K562 treated with DMSO at 1 percent for 48 hours (cell line): ENCODE measurements around the gene ZC3H18. TPM values are rescaled to one million over a fixed set of nuclear protein-coding genes. Genes with fewer than 3 reads are reported as not detected.

Experiments used
- total RNA-seq: library from RNA; unstranded; fragments of 300-600 nt; gene quantifications from 2 replicates; pipeline ENCODE4 v1.2.3, GENCODE V29; 2022; ENCODE audit warnings: low replicate concordance; ENCODE audit errors: extremely low read depth

The ZC3H18 gene
- not detected in 2 replicates for total RNA-seq

DNA sequence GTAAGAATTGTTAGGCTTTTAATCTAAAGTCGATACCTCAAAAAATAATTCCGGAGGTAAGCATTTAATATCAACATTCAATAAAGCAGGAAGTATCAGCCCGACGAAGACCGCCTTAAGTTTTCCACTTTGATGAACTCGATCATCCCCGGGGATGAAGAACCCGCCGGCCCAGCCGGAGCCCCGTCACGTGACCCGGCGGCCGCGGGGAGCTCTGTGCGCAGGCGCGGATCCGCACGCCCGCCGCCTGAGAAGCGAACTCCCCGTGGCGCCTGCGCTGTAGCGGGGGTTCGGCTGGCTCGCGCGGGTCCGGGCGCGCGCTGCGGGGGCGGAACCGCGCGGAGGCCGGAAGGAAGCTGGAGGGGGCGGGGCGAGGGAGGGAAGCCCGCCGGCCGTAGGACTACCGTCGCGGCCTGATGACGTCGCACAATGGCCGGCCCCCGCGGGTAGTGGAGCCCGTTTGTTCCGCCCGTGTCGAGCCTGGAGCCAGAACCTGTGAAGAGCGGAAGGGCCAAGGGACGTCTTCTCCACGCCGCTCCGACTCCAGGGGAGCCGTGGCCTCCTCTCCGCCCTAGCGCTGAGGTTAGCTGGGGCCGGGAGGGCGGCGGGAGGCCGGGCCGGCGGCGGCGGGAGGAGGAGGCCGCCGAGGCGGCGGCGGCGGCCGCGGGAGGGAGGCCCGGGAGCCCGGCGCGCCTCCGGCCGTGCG, at the start of gene ZC3H18:
Gene ZC3H18 (plus strand): TSS at position 419 of the 706 bp plus-strand sequence. CDS start 6,721 bp downstream, outside the sequence.

DNA sequence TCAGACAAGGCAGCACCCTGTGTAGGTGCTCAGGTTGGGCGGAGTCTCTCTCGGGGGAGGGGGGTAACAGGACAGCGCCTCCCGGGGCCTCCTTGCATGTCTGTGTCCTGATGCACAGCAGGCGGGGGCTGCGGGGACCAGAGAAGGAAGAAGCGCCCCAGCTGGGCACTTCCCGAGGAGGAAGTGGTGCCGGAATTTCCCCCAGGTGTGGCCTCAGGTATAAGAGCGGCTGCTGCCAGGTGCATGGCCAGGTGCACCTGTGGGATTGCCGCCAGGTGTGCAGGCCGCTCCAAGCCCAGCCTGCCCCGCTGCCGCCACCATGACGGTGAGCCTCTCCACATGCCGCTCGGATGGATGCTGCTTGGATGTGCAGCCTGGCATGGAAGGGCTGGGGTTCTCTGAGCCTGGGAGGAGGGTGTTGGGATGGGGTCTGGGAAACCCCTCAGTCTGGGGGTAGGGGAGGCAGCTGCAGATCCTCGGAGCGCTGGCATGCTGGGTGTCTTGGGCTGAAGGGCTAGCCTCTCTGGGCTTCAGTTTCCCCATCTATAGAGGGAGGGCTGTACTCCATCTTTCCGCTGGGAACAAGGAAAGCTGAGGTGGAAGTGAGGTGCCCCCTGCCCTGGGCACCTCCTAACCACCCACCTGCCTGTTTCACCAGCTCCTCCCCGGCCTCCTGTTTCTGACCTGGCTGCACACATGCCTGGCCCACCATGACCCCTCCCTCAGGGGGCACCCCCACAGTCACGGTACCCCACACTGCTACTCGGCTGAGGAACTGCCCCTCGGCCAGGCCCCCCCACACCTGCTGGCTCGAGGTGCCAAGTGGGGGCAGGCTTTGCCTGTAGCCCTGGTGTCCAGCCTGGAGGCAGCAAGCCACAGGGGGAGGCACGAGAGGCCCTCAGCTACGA, 68.4 kb downstream of the ZC3H18 start, which contains the start of gene IL17C:
Gene IL17C (plus strand): TSS at position 250 of the 908 bp plus-strand sequence. CDS start 70 bp downstream, at position 320.

DNA sequence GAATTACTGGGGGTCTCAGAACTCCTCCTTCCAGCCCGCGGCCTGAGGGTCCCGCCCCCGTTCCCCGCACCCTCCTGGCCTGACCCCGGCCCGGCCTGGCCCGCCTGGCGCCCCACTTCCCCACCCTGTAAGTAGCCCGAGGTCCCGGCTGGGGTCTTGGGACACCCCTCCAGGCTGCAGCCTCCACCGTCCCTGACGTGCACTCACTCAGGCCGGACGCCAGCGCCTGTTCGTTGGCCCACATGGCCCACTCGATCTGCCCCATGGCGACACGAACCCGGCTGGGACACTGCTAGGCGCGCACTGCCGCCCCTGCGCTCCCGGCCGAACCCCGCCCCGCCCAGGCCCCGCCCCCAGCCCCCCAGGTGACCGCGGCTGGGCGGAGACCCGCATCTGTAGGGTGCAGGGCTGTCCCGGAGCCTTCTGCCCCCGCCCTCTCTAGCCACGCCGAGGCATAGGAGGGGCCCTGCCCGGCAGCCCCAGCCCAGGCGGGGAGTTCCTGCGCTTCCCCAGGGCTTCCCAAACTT, 80.6 kb downstream of the ZC3H18 start, which contains the start of gene CYBA:
Gene CYBA (minus strand): TSS at position 305 of the 527 bp plus-strand sequence. CDS start 40 bp downstream, at position 265.

DNA sequence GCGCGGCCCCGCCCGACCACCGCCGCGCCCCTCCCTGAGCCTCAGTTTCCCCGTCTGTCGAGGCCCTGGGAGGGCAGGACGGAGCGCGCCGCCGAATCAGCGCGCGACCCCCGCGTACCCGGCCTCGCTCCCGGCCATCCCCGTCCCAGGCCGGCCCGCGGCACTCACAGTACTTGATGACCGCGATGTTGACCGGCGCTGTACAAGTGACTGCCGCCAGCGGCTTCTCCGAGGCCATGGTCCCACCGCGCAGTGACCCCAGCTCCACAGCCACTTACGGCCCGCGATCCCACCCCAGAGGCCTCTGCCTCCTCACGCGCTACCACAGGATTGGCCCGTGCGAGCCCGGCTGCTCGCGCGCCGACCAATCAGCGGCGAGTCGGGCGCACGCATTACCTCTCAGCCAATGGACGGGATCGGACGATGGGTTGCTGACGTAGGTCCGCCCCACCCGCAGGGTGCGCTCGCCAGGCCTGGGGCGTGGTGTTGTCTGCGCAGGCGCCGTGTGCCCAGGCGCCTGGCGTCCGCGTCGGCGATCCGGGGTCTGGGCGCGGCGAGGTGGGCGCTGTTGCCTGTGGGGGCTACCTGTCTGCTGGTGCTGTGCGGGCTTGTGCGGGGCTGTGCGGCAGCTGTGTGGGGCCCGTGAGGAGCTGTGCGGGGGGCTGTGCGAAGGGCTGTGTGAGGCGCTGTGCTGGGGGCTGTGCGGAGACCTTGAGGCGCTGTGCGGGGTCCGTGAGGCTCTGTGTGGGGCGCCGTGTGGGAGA, 92.8 kb downstream of the ZC3H18 start, which contains the start of gene MVD:
Gene MVD (minus strand): TSS at position 249 of the 764 bp plus-strand sequence. CDS start 11 bp downstream, at position 238.

Other genes starting within 250 kb of the ZC3H18 start
- not detected in 2 replicates for gene ZNF469, start 187.4 kb upstream of the ZC3H18 start, total RNA-seq
- gene ZFPM1, start 117.1 kb upstream of the ZC3H18 start, total RNA-seq = not detected in 2 replicates
- gene IL17C, start 68.2 kb downstream of the ZC3H18 start, total RNA-seq = not detected in 2 replicates
- gene CYBA, start 80.7 kb downstream of the ZC3H18 start, total RNA-seq = not detected in 2 replicates
- gene MVD, start 92.7 kb downstream of the ZC3H18 start, total RNA-seq = not detected in 2 replicates
- not detected in 2 replicates for gene SNAI3, start 116.1 kb downstream of the ZC3H18 start, total RNA-seq
- not detected in 2 replicates for gene RNF166, start 136.0 kb downstream of the ZC3H18 start, total RNA-seq
- not detected in 2 replicates for gene CTU2, start 136.1 kb downstream of the ZC3H18 start, total RNA-seq
- gene PIEZO1, start 214.8 kb downstream of the ZC3H18 start, total RNA-seq = 110 and 162 TPM in 2 replicates
- 838 TPM in 1 of 2 replicates, not detected in the other for gene CDT1, start 233.4 kb downstream of the ZC3H18 start, total RNA-seq
- gene APRT, start 241.5 kb downstream of the ZC3H18 start, total RNA-seq = not detected in 2 replicates